Skeletal muscle tissue (tissue), 5 donors: Measurements from ENCODE around the gene BUD23. TPM values are rescaled to one million over a fixed set of nuclear protein-coding genes. Genes with fewer than 3 reads are reported as not detected.

Experiments
- H3K27ac ChIP-seq: one replicate; pipeline ENCODE4 v1.7.0; 2013; ENCODE audit warnings: mild to moderate bottlenecking, low read depth, low read length, inconsistent platforms
- H3K27me3 ChIP-seq, 3 donors: one replicate each; pipeline ENCODE4 v1.7.0; 2013; ENCODE audit warnings: low read length in 3 of 3; ENCODE audit not compliant: control insufficient read depth in 3 of 3, insufficient read depth in 3 of 3
- H3K36me3 ChIP-seq, 3 donors: one replicate each; pipeline ENCODE4 v1.7.0; 2013; ENCODE audit warnings: low read length in 3 of 3; ENCODE audit not compliant: control insufficient read depth in 3 of 3, insufficient read depth in 3 of 3
- H3K4me1 ChIP-seq, 3 donors: one replicate each; pipeline ENCODE4 v1.7.0; 2013; ENCODE audit warnings: low read length in 3 of 3, mild to moderate bottlenecking in 3 of 3; ENCODE audit not compliant: control insufficient read depth in 3 of 3, insufficient read depth in 3 of 3
- H3K4me3 ChIP-seq, 3 donors: one replicate each; pipeline ENCODE4 v1.7.0; 2013; ENCODE audit warnings: low read length in 3 of 3
- H3K9ac ChIP-seq, 3 donors: one replicate each; pipeline ENCODE4 v1.7.0; 2013; ENCODE audit warnings: low read length in 3 of 3, mild to moderate bottlenecking in 3 of 3, moderate library complexity in 2 of 3, low read depth in 1 of 3
- H3K9me3 ChIP-seq, 3 donors: one replicate each; pipeline ENCODE4 v1.7.0; 2013; ENCODE audit warnings: low read length in 3 of 3; ENCODE audit not compliant: control insufficient read depth in 3 of 3
- small RNA-seq: library from RNA; depleted of rRNA; stranded (forward); fragments of <200 nt; gene quantifications from one replicate; pipeline ENCODE3, GENCODE V24; 2014
- total RNA-seq: library from RNA; depleted of rRNA; stranded (reverse); fragments of >200 nt; gene quantifications from one replicate; pipeline ENCODE4 v1.2.3, GENCODE V29; 2014
- donor health status: Osteomylitis.

Gene BUD23
- total RNA-seq, 1 donor from 2014 or later, result 45.4 TPM

DNA sequence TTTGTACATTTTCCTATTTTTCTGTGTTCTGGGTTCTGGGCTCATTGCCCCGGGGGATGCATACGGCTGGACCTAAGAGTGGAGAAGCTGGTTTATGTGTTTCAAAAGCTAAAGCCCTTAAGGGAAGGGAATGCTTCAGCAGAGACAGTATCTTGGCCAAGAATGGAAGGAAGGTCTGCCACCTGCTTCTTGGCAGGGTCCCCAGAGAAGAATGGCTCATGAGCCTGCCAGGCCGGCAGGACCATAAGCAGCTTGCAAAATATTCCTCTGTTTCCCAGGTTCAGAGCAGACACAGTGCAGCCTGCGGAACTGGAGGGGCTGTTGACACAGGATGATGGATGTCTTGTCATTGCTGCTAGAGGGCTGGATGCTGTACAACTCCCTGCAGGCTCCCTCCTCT, 63.0 kb downstream of the BUD23 start:
- peaks cover 0 to 11% (median 5%) of the 10 kb centered on the region in 3 donors for H3K4me1 ChIP-seq
- H3K4me3 ChIP-seq, result no peak overlapping the region
- no peaks in the 10 kb centered on the region for H3K27me3 ChIP-seq
- no peak overlapping the region for H3K27ac ChIP-seq
- no peaks in the 10 kb centered on the region for H3K36me3 ChIP-seq
- no peaks in the 10 kb centered on the region for H3K9me3 ChIP-seq
- H3K9ac ChIP-seq, result peak overlapping the region in 2 of 3 donors; percentile 12 to 16

Small RNA genes within 50 kb of the gene (small RNA-seq; reads per million reads assigned to genes)
- gene MIR4284 (0.16 reads per million), gene RN7SL265P (not detected)

Other genes starting within 250 kb of the BUD23 start
- 13.0 TPM for gene FZD9, start 249.8 kb upstream of the BUD23 start, total RNA-seq
- 38.1 TPM for gene BAZ1B, start 161.3 kb upstream of the BUD23 start, total RNA-seq
- gene BCL7B, start 125.9 kb upstream of the BUD23 start, total RNA-seq, result 6.8 TPM
- gene TBL2, start 105.0 kb upstream of the BUD23 start, total RNA-seq, result 54.8 TPM
- gene MLXIPL, start 59.1 kb upstream of the BUD23 start, total RNA-seq, result 1.6 TPM
- gene VPS37D, start 15.8 kb upstream of the BUD23 start, total RNA-seq, result 3.1 TPM
- gene DNAJC30, start 144 bp upstream of the BUD23 start, total RNA-seq, result 1.6 TPM
- 8.4 TPM for gene STX1A, start 36.1 kb downstream of the BUD23 start, total RNA-seq
- gene ABHD11, start 55.2 kb downstream of the BUD23 start, total RNA-seq, result 13.6 TPM
- gene CLDN3, start 86.7 kb downstream of the BUD23 start, total RNA-seq, result 0.52 TPM
- not detected for gene CLDN4, start 147.4 kb downstream of the BUD23 start, total RNA-seq
- 1.6 TPM for gene METTL27, start 158.9 kb downstream of the BUD23 start, total RNA-seq
- not detected for gene TMEM270, start 177.6 kb downstream of the BUD23 start, total RNA-seq